DND-41 (cell line): Measurements from ENCODE around the gene AADAT.

ENCODE experiments used
- CTCF ChIP-seq: IDR thresholded peaks from 2 replicates; pipeline ENCODE4 v1.5.1; 2012; ENCODE audit warnings: borderline replicate concordance, low read length, moderate library complexity, mild to moderate bottlenecking; ENCODE audit not compliant: poor library complexity, severe bottlenecking; ENCODE audit errors: extremely low read depth
- EZH2 ChIP-seq: IDR thresholded peaks from 3 replicates; pipeline ENCODE4 v1.6.1; 2012; ENCODE audit warnings: borderline replicate concordance, low read depth, mild to moderate bottlenecking, moderate library complexity, low read length, inconsistent platforms; ENCODE audit not compliant: severe bottlenecking

DNA sequence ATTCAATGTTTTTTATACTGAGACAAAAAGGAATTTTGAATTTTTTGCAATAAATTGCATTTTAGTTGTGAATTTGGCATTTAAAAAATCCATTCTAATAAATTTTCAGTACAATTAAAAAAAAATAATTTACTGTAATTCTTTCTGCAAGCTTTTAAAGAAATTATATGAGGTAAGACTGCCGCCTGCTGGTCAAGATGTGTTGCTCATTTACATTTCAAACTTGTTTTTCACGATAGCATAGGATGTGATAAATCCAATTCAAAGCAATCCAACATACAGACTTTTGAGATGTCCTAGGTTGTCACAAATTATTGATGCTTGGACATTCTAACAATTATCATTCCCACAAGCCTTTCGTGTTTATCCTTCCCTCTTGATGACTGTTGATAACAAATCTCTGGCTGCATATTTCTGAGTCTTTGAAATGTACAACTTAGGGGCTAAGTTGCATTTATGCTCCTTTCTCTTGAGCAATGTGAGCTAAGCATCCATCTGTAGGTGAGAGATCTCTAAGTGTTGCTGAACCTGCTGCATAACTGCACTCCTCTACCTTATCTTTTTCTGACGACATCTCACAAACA, 41.9 kb downstream of the AADAT start:
- peak; percentile 76 for TF ChIP-seq CTCF
- TF ChIP-seq EZH2, result no peak
